Measurements from ENCODE around the gene FBL.
"Not testable (repeated sequence)": the region's sequence is repeated elsewhere in the genome, so short reads cannot be mapped to it uniquely, and the experiment has no call there.

FBL gene

GRCh38 chr19:39818626-39819097 is 27.5 kb downstream of the FBL start:
- H3K27ac Mint-ChIP-seq: peak overlapping the region in 1 of 2 donors; percentile 19
- ATAC-seq (replicated peaks) (no peak), DNase-seq (no peak)
- no peaks in the 10 kb centered on the region for H3K9me3 Mint-ChIP-seq
- peaks cover 2% of the 10 kb centered on the region for H3K36me3 Mint-ChIP-seq (ENCODE audit: insufficient read depth)
- no peak overlapping the region for H3K4me3 Mint-ChIP-seq
- no peaks in the 10 kb centered on the region for H3K27me3 Mint-ChIP-seq
- peaks cover 13 to 14% of the 10 kb centered on the region in 2 donors for H3K4me1 Mint-ChIP-seq (ENCODE audit: low read depth in 2 of 2)

GRCh38 chr19:39817888-39818561 is 28.2 kb downstream of the FBL start:
- H3K4me1 Mint-ChIP-seq (ENCODE audit: low read depth in 2 of 2): peaks cover 13 to 14% of the 10 kb centered on the region in 2 donors
- no peak overlapping the region for H3K27ac Mint-ChIP-seq
- no peaks in the 10 kb centered on the region for H3K27me3 Mint-ChIP-seq

GRCh38 chr19:39816287-39817048 is 29.7 kb downstream of the FBL start:
- H3K4me1 Mint-ChIP-seq (ENCODE audit: low read depth in 2 of 2): peaks cover 13 to 14% of the 10 kb centered on the region in 2 donors
- ATAC-seq (replicated peaks) (no peak), DNase-seq (no peak)
- no peaks in the 10 kb centered on the region for H3K9me3 Mint-ChIP-seq
- H3K4me3 Mint-ChIP-seq: no peak overlapping the region
- H3K27ac Mint-ChIP-seq: peak overlapping the region; percentile 61 to 73
- H3K27me3 Mint-ChIP-seq: no peaks in the 10 kb centered on the region
- H3K36me3 Mint-ChIP-seq (ENCODE audit: insufficient read depth): peaks cover 2% of the 10 kb centered on the region

More at GRCh38 chr19:39817888-39818561, 28.2 kb downstream of the FBL start:
- no peak for ATAC-seq (replicated peaks)
- H3K4me3 Mint-ChIP-seq: no peak overlapping the region
- no peak for DNase-seq
- no peaks in the 10 kb centered on the region for H3K9me3 Mint-ChIP-seq
- peaks cover 2% of the 10 kb centered on the region for H3K36me3 Mint-ChIP-seq (ENCODE audit: insufficient read depth)

- ATAC-seq (replicated peaks) (no peak), DNase-seq (no peak)
- Mint-ChIP-seq H3K27ac (no peak overlapping the region), H3K4me3 (no peak overlapping the region), H3K4me1 (ENCODE audit: low read depth in 2 of 2) (peaks cover 11 to 14% of the 10 kb centered on the region in 2 donors), H3K36me3 (ENCODE audit: insufficient read depth) (peaks cover 2% of the 10 kb centered on the region), H3K9me3 (no peaks in the 10 kb centered on the region), H3K27me3 (no peaks in the 10 kb centered on the region)
Measured at GRCh38 chr19:39814595-39814994, 31.6 kb downstream of the FBL start.

- H3K27me3 Mint-ChIP-seq; H3K36me3 Mint-ChIP-seq (ENCODE audit: insufficient read depth); DNase-seq; ATAC-seq (replicated peaks); H3K9me3 Mint-ChIP-seq; H3K4me3 Mint-ChIP-seq: not testable (repeated sequence)
- Mint-ChIP-seq H3K27ac (peak overlapping the region in 1 of 2 donors; percentile 19), H3K4me1 (ENCODE audit: low read depth in 2 of 2) (peaks cover 6 to 10% of the 10 kb centered on the region in 2 donors)
Measured at GRCh38 chr19:39814111-39814510, 32.1 kb downstream of the FBL start.

GRCh38 chr19:39813264-39813993 is 32.8 kb downstream of the FBL start:
- Mint-ChIP-seq H3K4me3 (no peak overlapping the region), H3K27ac (peak overlapping the region in 1 of 2 donors; percentile 19), H3K9me3 (no peaks in the 10 kb centered on the region), H3K36me3 (ENCODE audit: insufficient read depth) (peaks cover 2% of the 10 kb centered on the region), H3K4me1 (ENCODE audit: low read depth in 2 of 2) (peaks cover 3 to 7% of the 10 kb centered on the region in 2 donors), H3K27me3 (no peaks in the 10 kb centered on the region)
- ATAC-seq (replicated peaks): no peak
- no peak for DNase-seq

- Mint-ChIP-seq H3K4me3 (no peak overlapping the region), H3K9me3 (no peaks in the 10 kb centered on the region), H3K36me3 (ENCODE audit: insufficient read depth) (no peaks in the 10 kb centered on the region), H3K27ac (no peak overlapping the region), H3K4me1 (ENCODE audit: low read depth in 2 of 2) (peaks cover 3% of the 10 kb centered on the region in 2 donors), H3K27me3 (no peaks in the 10 kb centered on the region)
- DNase-seq (no peak), ATAC-seq (replicated peaks) (no peak)
Measured at GRCh38 chr19:39811064-39811463, 35.1 kb downstream of the FBL start.

GRCh38 chr19:39810424-39810823 is 35.8 kb downstream of the FBL start:
- Mint-ChIP-seq H3K27ac (no peak overlapping the region), H3K27me3 (peaks cover 0 to 4% of the 10 kb centered on the region in 2 donors), H3K36me3 (ENCODE audit: insufficient read depth) (no peaks in the 10 kb centered on the region), H3K9me3 (no peaks in the 10 kb centered on the region), H3K4me3 (no peak overlapping the region), H3K4me1 (ENCODE audit: low read depth in 2 of 2) (no peaks in the 10 kb centered on the region)
- no peak for ATAC-seq (replicated peaks)
- DNase-seq: no peak

- Mint-ChIP-seq H3K36me3 (ENCODE audit: insufficient read depth) (no peaks in the 10 kb centered on the region), H3K27ac (no peak overlapping the region), H3K4me3 (no peak overlapping the region), H3K27me3 (peaks cover under 1 to 11% of the 10 kb centered on the region in 2 donors), H3K4me1 (ENCODE audit: low read depth in 2 of 2) (no peaks in the 10 kb centered on the region), H3K9me3 (no peaks in the 10 kb centered on the region)
- ATAC-seq (replicated peaks) (no peak), DNase-seq (no peak)
Measured at GRCh38 chr19:39809368-39809767, 36.8 kb downstream of the FBL start.

GRCh38 chr19:39808688-39809087 is 37.5 kb downstream of the FBL start:
- H3K9me3 Mint-ChIP-seq; ATAC-seq (replicated peaks); H3K4me1 Mint-ChIP-seq (ENCODE audit: low read depth in 2 of 2); H3K36me3 Mint-ChIP-seq (ENCODE audit: insufficient read depth); H3K27ac Mint-ChIP-seq; DNase-seq; H3K4me3 Mint-ChIP-seq: not testable (repeated sequence)
- H3K27me3 Mint-ChIP-seq: peaks cover 6 to 18% of the 10 kb centered on the region in 2 donors

- DNase-seq: no peak
- Mint-ChIP-seq H3K36me3 (ENCODE audit: insufficient read depth) (no peaks in the 10 kb centered on the region), H3K4me3 (no peak overlapping the region), H3K4me1 (ENCODE audit: low read depth in 2 of 2) (no peaks in the 10 kb centered on the region), H3K9me3 (no peaks in the 10 kb centered on the region), H3K27me3 (peaks cover 8 to 24% of the 10 kb centered on the region in 2 donors), H3K27ac (no peak overlapping the region)
- ATAC-seq (replicated peaks): no peak
Measured at GRCh38 chr19:39807846-39808364, 38.3 kb downstream of the FBL start.

- Mint-ChIP-seq H3K4me3 (no peak overlapping the region), H3K9me3 (no peaks in the 10 kb centered on the region), H3K27me3 (peaks cover 12 to 42% of the 10 kb centered on the region in 2 donors), H3K36me3 (ENCODE audit: insufficient read depth) (no peaks in the 10 kb centered on the region), H3K27ac (no peak overlapping the region), H3K4me1 (ENCODE audit: low read depth in 2 of 2) (no peaks in the 10 kb centered on the region)
- DNase-seq: no peak
- no peak for ATAC-seq (replicated peaks)
Measured at GRCh38 chr19:39805104-39805503, 41.1 kb downstream of the FBL start.

GRCh38 chr19:39802958-39803357 is 43.2 kb downstream of the FBL start:
- Mint-ChIP-seq H3K27ac (no peak overlapping the region), H3K27me3 (peaks cover 12 to 42% of the 10 kb centered on the region in 2 donors), H3K4me1 (ENCODE audit: low read depth in 2 of 2) (no peaks in the 10 kb centered on the region), H3K36me3 (ENCODE audit: insufficient read depth) (no peaks in the 10 kb centered on the region), H3K4me3 (no peak overlapping the region), H3K9me3 (no peaks in the 10 kb centered on the region)
- ATAC-seq (replicated peaks): no peak
- no peak for DNase-seq

Measured in effector memory CD8-positive, alpha-beta T cell (primary cell).